Spinal cord (tissue), 10 donors: ENCODE results near the gene HDAC9. TPM values are rescaled to one million over a fixed set of nuclear protein-coding genes. Genes with fewer than 3 reads are reported as not detected.
"Not testable (repeated sequence)": the region's sequence is repeated elsewhere in the genome, so short reads cannot be mapped to it uniquely, and the experiment has no call there.

Source experiments
- DNase-seq, 6 donors: peaks; one replicate each; pipeline versions ENCODE4 v3.0.0 to v3.0.0-alpha.2; 2013 to 2015; ENCODE audit warnings: low spot score in 6 of 6, low read depth in 4 of 6
- H3K27ac ChIP-seq: one replicate; pipeline ENCODE4 v1.5.1; 2013; ENCODE audit warnings: low read depth, low read length, control low read depth
- H3K27me3 ChIP-seq: one replicate; pipeline ENCODE4 v1.6.1; 2013; ENCODE audit warnings: low read length; ENCODE audit not compliant: control insufficient read depth, insufficient read depth
- H3K36me3 ChIP-seq: one replicate; pipeline ENCODE4 v1.6.1; 2013; ENCODE audit warnings: low read length; ENCODE audit not compliant: control insufficient read depth, insufficient read depth
- H3K4me1 ChIP-seq: one replicate; pipeline ENCODE4 v1.6.1; 2013; ENCODE audit warnings: low read length; ENCODE audit not compliant: control insufficient read depth, insufficient read depth
- H3K4me3 ChIP-seq: one replicate; pipeline ENCODE4 v1.5.1; 2013; ENCODE audit warnings: low read depth, low read length, control low read depth
- H3K9me3 ChIP-seq: one replicate; pipeline ENCODE4 v1.6.1; 2013; ENCODE audit warnings: low read length; ENCODE audit not compliant: control insufficient read depth, insufficient read depth
- WGBS: methylation state at CpG from one replicate; pipeline ENCODE4 v1.1.5; 2013; ENCODE audit warnings: missing lambda C conversion rate; ENCODE audit not compliant: insufficient coverage; 5-methylcytosine and 5-hydroxymethylcytosine counted together
- polyA plus RNA-seq, 2 donors: library from polyadenylated mRNA; unstranded; fragments of 120-200 nt; gene quantifications; one replicate each; pipeline ENCODE4 v1.2.1, GENCODE V29; 2013; ENCODE audit not compliant: insufficient read length in 2 of 2
- total RNA-seq, 2 donors: library from RNA; depleted of rRNA in 1 of 2; stranded (reverse); fragments of 120-200 nt in 1 of 2; fragments of >200 nt in 1 of 2; gene quantifications; one replicate each; pipeline versions ENCODE4 v1.2.3 to v1.2.4, GENCODE V29; 2013 to 2014
- donor health status: healthy.

HDAC9 gene
- total and polyA plus RNA-seq, 4 donors: 21.4 to 58.5 (median 29.3) TPM

- Histone ChIP-seq H3K4me1 (no peaks in the 10 kb centered on the region), H3K27ac (no peak overlapping the region), H3K27me3 (no peaks in the 10 kb centered on the region), H3K9me3 (no peaks in the 10 kb centered on the region), H3K4me3 (no peak overlapping the region), H3K36me3 (no peaks in the 10 kb centered on the region)
- WGBS: 48% methylated on average over 2 of the region's 4 CpGs
- DNase-seq: no peak
Observed at GRCh38 chr7:18960725-18961124, 465.2 kb downstream of the HDAC9 start.

- H3K4me3 ChIP-seq: no peak overlapping the region
- no peaks in the 10 kb centered on the region for H3K4me1 ChIP-seq
- DNase-seq: peak in 1 of 6 donors; percentile 45
- H3K27me3 ChIP-seq: no peaks in the 10 kb centered on the region
- H3K27ac ChIP-seq: no peak overlapping the region
- no peaks in the 10 kb centered on the region for H3K36me3 ChIP-seq
- 29% methylated on average over 3 of the region's 4 CpGs for WGBS
- H3K9me3 ChIP-seq: no peaks in the 10 kb centered on the region
Observed at GRCh38 chr7:18962031-18962430, 466.5 kb downstream of the HDAC9 start.

- DNase-seq: no peak
- Histone ChIP-seq H3K9me3 (no peaks in the 10 kb centered on the region), H3K4me3 (no peak overlapping the region), H3K27me3 (no peaks in the 10 kb centered on the region), H3K36me3 (no peaks in the 10 kb centered on the region), H3K4me1 (no peaks in the 10 kb centered on the region), H3K27ac (no peak overlapping the region)
- WGBS: 69% methylated on average over 3 of the region's 3 CpGs
Observed at GRCh38 chr7:18965657-18966056, 470.1 kb downstream of the HDAC9 start.

GRCh38 chr7:18967755-18968154 lies 472.2 kb downstream of the HDAC9 start:
- H3K4me3 ChIP-seq, H3K36me3 ChIP-seq, H3K27me3 ChIP-seq, DNase-seq, H3K27ac ChIP-seq, H3K9me3 ChIP-seq, H3K4me1 ChIP-seq: not testable (repeated sequence)
- WGBS: over 99% methylated on average over 13 of the region's 16 CpGs

GRCh38 chr7:18971839-18972238 lies 476.3 kb downstream of the HDAC9 start:
- H3K9me3 ChIP-seq: no peaks in the 10 kb centered on the region
- H3K27ac ChIP-seq: no peak overlapping the region
- no peaks in the 10 kb centered on the region for H3K36me3 ChIP-seq
- no peak overlapping the region for H3K4me3 ChIP-seq
- no peaks in the 10 kb centered on the region for H3K27me3 ChIP-seq
- DNase-seq: no peak
- H3K4me1 ChIP-seq: no peaks in the 10 kb centered on the region
- no CpG with 5 or more reads among the region's 1 CpG for WGBS

GRCh38 chr7:18974803-18975202 lies 479.3 kb downstream of the HDAC9 start:
- no peak for DNase-seq
- Histone ChIP-seq H3K36me3 (no peaks in the 10 kb centered on the region), H3K9me3 (no peaks in the 10 kb centered on the region), H3K4me1 (no peaks in the 10 kb centered on the region), H3K27ac (no peak overlapping the region), H3K27me3 (no peaks in the 10 kb centered on the region), H3K4me3 (no peak overlapping the region)
- 77% methylated on average over 1 of the region's 1 CpG for WGBS

GRCh38 chr7:18975276-18975675 lies 479.7 kb downstream of the HDAC9 start:
- no peaks in the 10 kb centered on the region for H3K9me3 ChIP-seq
- no peaks in the 10 kb centered on the region for H3K27me3 ChIP-seq
- no peaks in the 10 kb centered on the region for H3K4me1 ChIP-seq
- DNase-seq: no peak
- no peaks in the 10 kb centered on the region for H3K36me3 ChIP-seq
- H3K4me3 ChIP-seq: no peak overlapping the region
- 82% methylated on average over 3 of the region's 3 CpGs for WGBS
- H3K27ac ChIP-seq: peak overlapping the region; percentile 33

GRCh38 chr7:18975689-18976280 lies 480.2 kb downstream of the HDAC9 start:
- 92% methylated on average over 7 of the region's 9 CpGs for WGBS
- no peak for DNase-seq
- H3K27me3 ChIP-seq: no peaks in the 10 kb centered on the region
- H3K36me3 ChIP-seq: no peaks in the 10 kb centered on the region
- no peak overlapping the region for H3K4me3 ChIP-seq
- no peaks in the 10 kb centered on the region for H3K4me1 ChIP-seq
- peak overlapping the region; percentile 33 for H3K27ac ChIP-seq
- H3K9me3 ChIP-seq: no peaks in the 10 kb centered on the region

GRCh38 chr7:18976715-18977471 lies 481.3 kb downstream of the HDAC9 start:
- peak in 1 of 6 donors; percentile 82 for DNase-seq
- 75% methylated on average over 2 of the region's 6 CpGs for WGBS
- Histone ChIP-seq H3K27me3 (no peaks in the 10 kb centered on the region), H3K36me3 (no peaks in the 10 kb centered on the region), H3K9me3 (no peaks in the 10 kb centered on the region), H3K4me1 (no peaks in the 10 kb centered on the region), H3K27ac (no peak overlapping the region), H3K4me3 (no peak overlapping the region)

- H3K9me3 ChIP-seq: no peaks in the 10 kb centered on the region
- peak in 1 of 6 donors; percentile 32 for DNase-seq
- no peaks in the 10 kb centered on the region for H3K4me1 ChIP-seq
- H3K27ac ChIP-seq: no peak overlapping the region
- H3K27me3 ChIP-seq: no peaks in the 10 kb centered on the region
- no CpG with 5 or more reads among the region's 2 CpGs for WGBS
- no peaks in the 10 kb centered on the region for H3K36me3 ChIP-seq
- no peak overlapping the region for H3K4me3 ChIP-seq
Observed at GRCh38 chr7:18978108-18978495, 482.6 kb downstream of the HDAC9 start.
